Measurements from ENCODE around the gene SDF2.

The SDF2 gene

GRCh38 chr17:28661635-28662526, at the start of gene SDF2, which contains the start of gene SUPT6H:
SDF2 (minus strand) TSS chr17:28661906; CDS start chr17:28661876, 30 bp downstream.
SUPT6H (plus strand) TSS chr17:28662205; CDS start chr17:28673402, 11,197 bp downstream.
- DNase-seq: peak; percentile 99

GRCh38 chr17:28710861-28711722, 49.4 kb upstream of the SDF2 start:
- DNase-seq: peak; percentile 96

GRCh38 chr17:28707339-28707720, 45.6 kb upstream of the SDF2 start:
- DNase-seq: no peak

GRCh38 chr17:28706471-28707338, 45.0 kb upstream of the SDF2 start:
- DNase-seq: no peak

GRCh38 chr17:28705728-28706334, 44.1 kb upstream of the SDF2 start:
- DNase-seq: no peak

- no peak for DNase-seq
Measured at GRCh38 chr17:28705074-28705659, 43.5 kb upstream of the SDF2 start.

GRCh38 chr17:28704219-28704858, 42.6 kb upstream of the SDF2 start:
- no peak for DNase-seq

GRCh38 chr17:28703552-28704218, 42.0 kb upstream of the SDF2 start:
- DNase-seq: no peak

- DNase-seq: no peak
Measured at GRCh38 chr17:28702752-28703150, 41.0 kb upstream of the SDF2 start.

- DNase-seq: no peak
Measured at GRCh38 chr17:28702026-28702751, 40.5 kb upstream of the SDF2 start.

- DNase-seq: no peak
Measured at GRCh38 chr17:28700830-28701492, 39.3 kb upstream of the SDF2 start.

GRCh38 chr17:28700278-28700677, 38.6 kb upstream of the SDF2 start:
- DNase-seq: no peak

- DNase-seq: no peak
Measured at GRCh38 chr17:28698253-28698941, 36.7 kb upstream of the SDF2 start.

- no peak for DNase-seq
Measured at GRCh38 chr17:28693869-28694268, 32.2 kb upstream of the SDF2 start.

- DNase-seq: no peak
Measured at GRCh38 chr17:28689011-28689410, 27.3 kb upstream of the SDF2 start.

GRCh38 chr17:28688481-28688880, 26.8 kb upstream of the SDF2 start:
- DNase-seq: no peak

GRCh38 chr17:28686296-28686695, 24.6 kb upstream of the SDF2 start:
- no peak for DNase-seq

GRCh38 chr17:28685366-28685765, 23.7 kb upstream of the SDF2 start:
- no peak for DNase-seq

GRCh38 chr17:28684963-28685362, 23.3 kb upstream of the SDF2 start:
- no peak for DNase-seq
